OCI-LY3 (cell line): ENCODE results near the gene MATCAP1.

Experiments
- H2AFZ ChIP-seq: fragments of 200-600, 300-600 bp; shearing (Covaris generic); 2 replicates; pipeline ENCODE4 v1.6.0; 2014; ENCODE audit warnings: antibody characterized with exemption, low read depth, low read length
- H3K27ac ChIP-seq: fragments of 200-600, 300-600 bp; sonication (generic); 2 replicates; pipeline ENCODE4 v1.5.1; 2014; ENCODE audit warnings: mild to moderate bottlenecking, low read length, moderate library complexity, mixed read lengths
- H3K27me3 ChIP-seq: fragments of 200-600, 300-600 bp; sonication (generic); 2 replicates; pipeline ENCODE4 v1.6.1; 2014; ENCODE audit warnings: low read depth, low read length, mixed read lengths
- H3K36me3 ChIP-seq: fragments of 200-600, 300-600 bp; sonication (generic); replicated peaks from 2 replicates; pipeline ENCODE3; 2014; ENCODE audit warnings: low read depth, low read length, mixed read lengths
- H3K4me1 ChIP-seq: fragments of 300-600, 200-600 bp; sonication (generic); 2 replicates; pipeline ENCODE4 v1.6.1; 2014; ENCODE audit warnings: low read length, mixed read lengths
- H3K4me2 ChIP-seq: fragments of 200-600, 300-600 bp; sonication (generic); 2 replicates; pipeline ENCODE4 v1.6.1; 2014; ENCODE audit warnings: low read length, mixed read lengths
- H3K4me3 ChIP-seq: fragments of 300-600, 200-600 bp; sonication (generic); 2 replicates; pipeline ENCODE4 v1.5.1; 2014; ENCODE audit warnings: antibody characterized with exemption, mild to moderate bottlenecking, low read length, moderate library complexity
- H3K79me2 ChIP-seq: fragments of 300-600, 200-600 bp; shearing (Covaris generic); 2 replicates; pipeline ENCODE4 v1.6.1; 2014; ENCODE audit warnings: mild to moderate bottlenecking, low read length, mixed read lengths
- H3K9ac ChIP-seq: fragments of 300-600, 200-600 bp; shearing (Covaris generic); 2 replicates; pipeline ENCODE4 v1.6.0; 2014; ENCODE audit warnings: mild to moderate bottlenecking, low read length, moderate library complexity
- H3K9me3 ChIP-seq: fragments of 200-600, 300-600 bp; shearing (Covaris generic); 2 replicates; pipeline ENCODE4 v1.6.1; 2014; ENCODE audit warnings: low read length, mixed read lengths; ENCODE audit not compliant: insufficient read depth
- H4K20me1 ChIP-seq: fragments of 200-600, 300-600 bp; sonication (generic); 2 replicates; pipeline ENCODE4 v1.6.1; 2016; ENCODE audit warnings: low read length, mixed read lengths; ENCODE audit not compliant: insufficient read depth
- CTCF ChIP-seq: fragments of 200-600, 300-600 bp; sonication (generic); IDR thresholded peaks from 2 replicates; pipeline ENCODE4 v1.5.1; 2014; ENCODE audit warnings: antibody characterized with exemption, low read length, low read depth
- EZH2phosphoT487 ChIP-seq: fragments of 200-600 bp; shearing (Covaris generic); IDR thresholded peaks from 2 replicates; pipeline ENCODE4 v1.6.1; 2018; ENCODE audit warnings: antibody characterized with exemption, mixed run types, low read depth

MATCAP1 gene

GRCh38 chr16:67156143-67156844, 27.5 kb downstream of the MATCAP1 start:
- no peak overlapping the region for H3K4me3 ChIP-seq
- no peak overlapping the region for H2AFZ ChIP-seq
- H3K27ac ChIP-seq: no peak overlapping the region
- H3K36me3 ChIP-seq: peaks cover 10% of the 10 kb centered on the region
- TF ChIP-seq CTCF (no peak), EZH2phosphoT487 (no peak)
- H3K9ac ChIP-seq: no peak overlapping the region
- no peak overlapping the region for H3K4me2 ChIP-seq
- H3K4me1 ChIP-seq: peaks cover 20% of the 10 kb centered on the region
- no peaks in the 10 kb centered on the region for H4K20me1 ChIP-seq
- H3K27me3 ChIP-seq: no peaks in the 10 kb centered on the region
- H3K79me2 ChIP-seq: peaks cover 14% of the 10 kb centered on the region
- H3K9me3 ChIP-seq: no peaks in the 10 kb centered on the region

GRCh38 chr16:67155295-67156142, 28.2 kb downstream of the MATCAP1 start:
- Histone ChIP-seq H3K79me2 (peaks cover 9% of the 10 kb centered on the region), H4K20me1 (no peaks in the 10 kb centered on the region), H3K9ac (no peak overlapping the region), H2AFZ (no peak overlapping the region), H3K4me1 (peaks cover 14% of the 10 kb centered on the region), H3K36me3 (peaks cover 6% of the 10 kb centered on the region), H3K27me3 (no peaks in the 10 kb centered on the region), H3K27ac (no peak overlapping the region), H3K9me3 (no peaks in the 10 kb centered on the region), H3K4me2 (no peak overlapping the region), H3K4me3 (no peak overlapping the region)
- TF ChIP-seq EZH2phosphoT487 (no peak), CTCF (peak; percentile 33)

- Histone ChIP-seq H2AFZ (no peak overlapping the region), H3K9ac (no peak overlapping the region), H3K9me3 (no peaks in the 10 kb centered on the region), H3K27ac (no peak overlapping the region), H3K27me3 (no peaks in the 10 kb centered on the region), H3K4me1 (peaks cover 13% of the 10 kb centered on the region), H3K36me3 (peaks cover 5% of the 10 kb centered on the region), H3K4me2 (no peak overlapping the region), H4K20me1 (no peaks in the 10 kb centered on the region), H3K79me2 (peaks cover 8% of the 10 kb centered on the region), H3K4me3 (no peak overlapping the region)
- no peak for TF ChIP-seq EZH2phosphoT487
- no peak for TF ChIP-seq CTCF
Observed at GRCh38 chr16:67154578-67155294, 29.0 kb downstream of the MATCAP1 start.
